Cardiac muscle cell (in vitro differentiated cells and primary cell): ENCODE measurements around the gene ATP8B3. TPM values are rescaled to one million over a fixed set of nuclear protein-coding genes. Genes with fewer than 3 reads are reported as not detected.

Source experiments
- DNase-seq, 2 donors: peaks; one replicate each; pipeline versions ENCODE4 v3.0.0 to v3.0.0-alpha.2; 2010 to 2017; ENCODE audit warnings: low read depth in 1 of 2, low spot score in 1 of 2
- H3K27ac ChIP-seq: fragments of 200-600 bp; sonication (generic); 2 replicates; pipeline ENCODE4 v1.5.1; 2016
- H3K27me3 ChIP-seq: fragments of 200-600 bp; sonication (generic); 2 replicates; pipeline ENCODE4 v1.6.0; 2016; ENCODE audit warnings: control low read depth
- H3K36me3 ChIP-seq: fragments of 200-600 bp; sonication (generic); 2 replicates; pipeline ENCODE4 v1.5.1; 2016; ENCODE audit warnings: control low read depth
- H3K4me1 ChIP-seq: fragments of 200-600 bp; sonication (generic); 2 replicates; pipeline ENCODE4 v1.8.1; 2017; ENCODE audit warnings: low read depth, mild to moderate bottlenecking, mixed run types
- H3K4me3 ChIP-seq: fragments of 200-600 bp; sonication (generic); 2 replicates; pipeline ENCODE4 v1.5.1; 2016; ENCODE audit warnings: mild to moderate bottlenecking
- H3K9me3 ChIP-seq: fragments of 200-600 bp; sonication (generic); 2 replicates; pipeline ENCODE4 v1.5.1; 2017; ENCODE audit warnings: low read depth, mild to moderate bottlenecking, control low read depth
- polyA plus RNA-seq: library from polyadenylated mRNA; unstranded; fragments of >200 nt; fragmentation: Nextera tagmentation; extraction: Ambion mirVana; gene quantifications from 2 replicates; pipeline ENCODE4 v1.2.1, GENCODE V29; 2016
- total RNA-seq: library from RNA; depleted of rRNA; stranded (reverse); fragments of >200 nt; gene quantifications from 2 replicates; pipeline ENCODE4 v1.2.3, GENCODE V29; 2016
- TF ChIP-seq, protein P1 (sequence below): IDR thresholded peaks from 2 replicates; pipeline ENCODE4 v1.5.1; 2012; ENCODE audit warnings: low read depth, mild to moderate bottlenecking, low read length

ATP8B3 gene
- total and polyA plus RNA-seq, 2 experiments from 2014 or later: 3.0 to 8.6 TPM

DNA sequence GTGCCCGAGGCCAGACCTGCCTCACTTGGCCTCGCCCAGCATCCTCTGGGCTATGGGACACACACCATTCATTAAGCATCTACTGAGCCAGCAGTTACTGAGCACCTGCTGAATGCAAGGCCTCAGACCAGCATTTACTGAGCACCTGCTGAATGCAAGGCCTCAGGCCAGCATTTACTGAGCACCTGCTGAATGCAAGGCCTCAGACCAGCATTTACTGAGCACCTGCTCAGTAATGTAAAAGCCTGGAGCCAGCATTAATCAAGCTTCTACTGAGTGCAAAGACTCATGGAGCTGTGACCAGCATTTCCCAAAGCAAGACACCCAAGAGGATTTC, 3.7 kb downstream of the ATP8B3 start:
- H3K27ac ChIP-seq: no peak overlapping the region
- H3K4me1 ChIP-seq: no peaks in the 10 kb centered on the region
- no peaks in the 10 kb centered on the region for H3K36me3 ChIP-seq
- TF ChIP-seq, protein P1, sequence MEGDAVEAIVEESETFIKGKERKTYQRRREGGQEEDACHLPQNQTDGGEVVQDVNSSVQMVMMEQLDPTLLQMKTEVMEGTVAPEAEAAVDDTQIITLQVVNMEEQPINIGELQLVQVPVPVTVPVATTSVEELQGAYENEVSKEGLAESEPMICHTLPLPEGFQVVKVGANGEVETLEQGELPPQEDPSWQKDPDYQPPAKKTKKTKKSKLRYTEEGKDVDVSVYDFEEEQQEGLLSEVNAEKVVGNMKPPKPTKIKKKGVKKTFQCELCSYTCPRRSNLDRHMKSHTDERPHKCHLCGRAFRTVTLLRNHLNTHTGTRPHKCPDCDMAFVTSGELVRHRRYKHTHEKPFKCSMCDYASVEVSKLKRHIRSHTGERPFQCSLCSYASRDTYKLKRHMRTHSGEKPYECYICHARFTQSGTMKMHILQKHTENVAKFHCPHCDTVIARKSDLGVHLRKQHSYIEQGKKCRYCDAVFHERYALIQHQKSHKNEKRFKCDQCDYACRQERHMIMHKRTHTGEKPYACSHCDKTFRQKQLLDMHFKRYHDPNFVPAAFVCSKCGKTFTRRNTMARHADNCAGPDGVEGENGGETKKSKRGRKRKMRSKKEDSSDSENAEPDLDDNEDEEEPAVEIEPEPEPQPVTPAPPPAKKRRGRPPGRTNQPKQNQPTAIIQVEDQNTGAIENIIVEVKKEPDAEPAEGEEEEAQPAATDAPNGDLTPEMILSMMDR: no peak
- no peak for DNase-seq
- H3K4me3 ChIP-seq: no peak overlapping the region
- no peaks in the 10 kb centered on the region for H3K9me3 ChIP-seq
- no peaks in the 10 kb centered on the region for H3K27me3 ChIP-seq

DNA sequence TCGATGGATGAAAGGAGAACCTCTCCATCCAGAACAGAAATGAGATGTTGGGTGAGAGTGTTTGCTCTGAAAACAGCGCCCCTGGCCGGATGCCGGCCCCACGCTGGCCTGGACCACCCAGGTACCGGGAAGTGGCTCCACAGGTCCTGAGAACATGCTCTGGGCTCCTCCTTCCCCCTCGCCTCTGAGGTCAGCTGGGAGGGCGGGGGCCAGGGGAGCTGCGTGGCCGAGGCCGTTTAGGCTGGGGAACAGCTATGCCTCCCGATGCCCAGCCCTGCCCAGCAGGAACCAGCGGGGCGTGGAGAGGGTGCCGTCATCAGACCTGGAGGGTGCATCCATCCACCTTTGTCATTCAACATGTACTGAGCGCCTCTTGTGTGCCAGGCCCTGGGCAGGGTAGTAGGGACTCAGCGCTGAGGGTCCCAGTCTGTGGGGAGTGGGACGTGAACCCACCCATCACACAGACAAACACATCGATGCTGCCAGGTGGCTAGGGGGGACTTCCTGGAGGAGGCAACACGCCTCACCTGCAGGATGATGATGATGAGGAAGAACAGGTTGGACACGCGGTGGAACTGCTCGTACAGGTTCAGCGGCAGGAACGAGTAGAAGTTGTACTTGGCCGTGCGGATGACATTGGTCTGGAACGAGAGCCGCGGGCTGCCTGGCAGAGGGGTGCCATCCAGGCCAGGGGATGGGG, 4.2 kb downstream of the ATP8B3 start:
- no peak for DNase-seq
- TF ChIP-seq, protein P1: no peak
- H3K27me3 ChIP-seq: no peaks in the 10 kb centered on the region

DNA sequence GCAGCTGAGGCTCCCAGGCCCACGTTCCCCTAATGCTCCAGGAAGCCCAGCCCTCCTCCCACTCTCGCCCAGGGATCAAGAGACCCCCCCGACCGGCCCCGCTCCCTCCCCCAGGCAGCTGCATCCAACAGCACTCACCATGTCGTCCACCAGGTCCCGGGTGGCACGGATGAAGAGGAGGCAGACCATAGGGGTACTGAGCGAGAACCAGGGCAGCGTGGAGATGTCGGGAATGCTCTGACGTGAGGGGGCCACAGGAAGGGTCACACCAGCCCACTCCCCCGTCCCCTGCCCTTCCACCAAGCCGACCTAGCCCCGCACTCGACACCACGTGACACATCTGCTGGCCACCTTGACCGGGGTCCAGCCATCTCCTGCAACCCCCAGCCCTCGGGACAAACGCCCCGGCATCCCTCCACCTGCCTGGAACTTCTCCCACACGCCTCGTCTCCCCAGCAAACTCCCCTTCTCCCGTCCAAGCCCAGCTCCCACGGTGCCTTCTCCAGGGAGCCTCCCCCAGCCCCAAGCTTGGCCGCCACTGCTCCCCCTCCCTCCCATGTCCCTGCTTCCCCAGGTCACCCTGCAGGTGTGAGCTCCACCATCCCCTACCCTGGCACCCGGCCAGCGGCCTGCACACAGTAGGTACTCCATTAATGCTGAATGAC, 4.9 kb downstream of the ATP8B3 start:
- no peaks in the 10 kb centered on the region for H3K4me1 ChIP-seq
- no peaks in the 10 kb centered on the region for H3K9me3 ChIP-seq
- no peaks in the 10 kb centered on the region for H3K27me3 ChIP-seq
- TF ChIP-seq, protein P1: no peak
- DNase-seq: no peak
- H3K4me3 ChIP-seq: no peak overlapping the region
- no peaks in the 10 kb centered on the region for H3K36me3 ChIP-seq
- no peak overlapping the region for H3K27ac ChIP-seq

More for the DNA sequence above, 4.2 kb downstream of the ATP8B3 start:
- Histone ChIP-seq H3K27ac (no peak overlapping the region), H3K4me3 (no peak overlapping the region), H3K9me3 (no peaks in the 10 kb centered on the region), H3K4me1 (no peaks in the 10 kb centered on the region), H3K36me3 (no peaks in the 10 kb centered on the region)

GRCh38 chr19:1806184-1807029, 5.7 kb downstream of the ATP8B3 start:
- TF ChIP-seq, protein P1: no peak
- Histone ChIP-seq H3K36me3 (no peaks in the 10 kb centered on the region), H3K4me3 (no peak overlapping the region), H3K4me1 (no peaks in the 10 kb centered on the region), H3K9me3 (no peaks in the 10 kb centered on the region), H3K27ac (no peak overlapping the region), H3K27me3 (no peaks in the 10 kb centered on the region)
- no peak for DNase-seq

DNA sequence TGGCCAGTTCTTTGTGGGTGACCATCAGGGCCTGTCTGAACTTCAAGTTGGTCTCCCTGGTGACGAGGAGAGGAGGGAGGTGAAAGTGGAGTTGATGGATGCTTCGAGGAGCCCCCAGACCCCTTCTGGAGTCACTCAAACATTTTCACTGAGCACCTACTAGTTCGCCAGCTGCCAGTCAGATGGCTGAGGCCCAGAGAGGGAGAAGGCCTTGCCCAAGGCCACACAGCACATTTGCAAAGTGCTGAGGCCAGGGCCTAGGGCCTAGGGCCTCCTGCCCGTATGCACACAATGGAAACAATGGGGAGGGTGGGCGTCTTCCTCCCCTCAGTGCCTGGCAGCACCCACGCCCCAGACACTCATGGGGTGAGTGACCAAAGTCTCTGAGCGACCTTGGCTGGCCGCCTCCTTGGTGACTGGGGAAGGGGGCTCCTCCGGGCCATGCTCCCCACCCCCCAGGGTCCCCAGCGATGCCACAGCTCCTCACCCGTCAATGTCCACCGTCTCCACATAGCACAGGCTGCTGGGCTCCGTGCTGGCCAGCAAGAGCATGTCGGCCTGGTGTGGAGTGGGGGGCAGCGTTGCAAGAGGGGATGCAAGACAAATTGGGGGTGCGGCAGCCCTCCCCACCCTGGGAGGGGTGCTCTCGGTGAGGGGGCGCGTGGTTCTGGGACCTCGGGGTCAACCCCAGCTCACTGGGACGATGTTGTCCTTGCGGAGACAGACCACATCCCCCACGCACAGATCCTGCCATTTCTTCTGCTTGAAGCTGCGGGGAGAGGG, 6.5 kb downstream of the ATP8B3 start:
- TF ChIP-seq, protein P1: no peak
- H3K27me3 ChIP-seq: no peaks in the 10 kb centered on the region
- no peak overlapping the region for H3K27ac ChIP-seq
- no peak overlapping the region for H3K4me3 ChIP-seq
- no peaks in the 10 kb centered on the region for H3K4me1 ChIP-seq
- DNase-seq: no peak
- no peaks in the 10 kb centered on the region for H3K36me3 ChIP-seq
- no peaks in the 10 kb centered on the region for H3K9me3 ChIP-seq
